Spleen (tissue), 11 donors: ENCODE results near the gene HRH1. TPM values are rescaled to one million over a fixed set of nuclear protein-coding genes. Genes with fewer than 3 reads are reported as not detected.

ENCODE experiments used
- DNase-seq: peaks from one replicate; pipeline ENCODE4 v3.0.0-alpha.2; 2020
- H3K27ac ChIP-seq, 8 donors: fragments of 200-600 bp; sonication (generic) in 7 of 8; 1 replicate in 4 of 8; 2 replicates in 4 of 8; pipeline versions ENCODE4 v1.5.0 to v1.8.0; 2016 to 2021; ENCODE audit warnings: inconsistent platforms in 4 of 8, mild to moderate bottlenecking in 4 of 8, moderate library complexity in 1 of 8
- H3K27me3 ChIP-seq, 7 donors: fragments of 200-600 bp; sonication (generic) in 6 of 7; replicated peaks in 1 of 7; 1 replicate in 4 of 7; 2 replicates in 3 of 7; pipeline versions ENCODE4 v1.5.0 to v1.8.0; 2016 to 2021; ENCODE audit warnings: inconsistent platforms in 3 of 7, mild to moderate bottlenecking in 1 of 7
- H3K36me3 ChIP-seq, 6 donors: fragments of 200-600 bp; sonication (generic) in 5 of 6; 1 replicate in 4 of 6; 2 replicates in 2 of 6; pipeline versions ENCODE4 v1.5.0 to v1.8.0; 2016 to 2021; ENCODE audit warnings: inconsistent platforms in 2 of 6
- H3K4me1 ChIP-seq, 6 donors: fragments of 200-600 bp; sonication (generic) in 5 of 6; 1 replicate in 3 of 6; 2 replicates in 3 of 6; pipeline versions ENCODE4 v1.5.0 to v1.8.0; 2016 to 2021; ENCODE audit warnings: inconsistent platforms in 3 of 6
- H3K4me3 ChIP-seq, 8 donors: fragments of 200-600 bp; sonication (generic) in 7 of 8; 1 replicate in 4 of 8; 2 replicates in 4 of 8; pipeline versions ENCODE4 v1.5.0 to v1.8.0; 2016 to 2021; ENCODE audit warnings: inconsistent platforms in 4 of 8, mild to moderate bottlenecking in 4 of 8, moderate library complexity in 2 of 8
- H3K9me3 ChIP-seq, 8 donors: fragments of 200-600 bp; sonication (generic) in 7 of 8; 1 replicate in 4 of 8; 2 replicates in 4 of 8; pipeline versions ENCODE4 v1.5.0 to v1.8.0; 2016 to 2021; ENCODE audit warnings: inconsistent platforms in 4 of 8
- CTCF ChIP-seq, 11 experiments: fragments of 200-600 bp in 7 of 11; fragments of 450-650 bp in 4 of 11; sonication (generic) in 4 of 11; IDR thresholded peaks in 8 of 11; conservative IDR thresholded peaks in 3 of 11; 1 replicate in 7 of 11; 2 replicates in 4 of 11; pipeline versions ENCODE4 v1.4.0 to v1.8.0; 2016 to 2021; ENCODE audit warnings: antibody characterized with exemption in 11 of 11, inconsistent platforms in 4 of 11, mild to moderate bottlenecking in 1 of 11
- POLR2A ChIP-seq, 3 donors: fragments of 450-650 bp; IDR thresholded peaks; one replicate each; pipeline ENCODE4 v1.5.1; 2017; ENCODE audit warnings: antibody characterized with exemption in 3 of 3, mild to moderate bottlenecking in 1 of 3
- POLR2AphosphoS5 ChIP-seq, 3 donors: sonication (generic); formaldehyde crosslinking; IDR thresholded peaks; one replicate each; pipeline ENCODE4 v1.5.1; 2017; ENCODE audit warnings: antibody characterized with exemption in 3 of 3
- WGBS, 5 donors: extraction: QIAGEN DNeasy Blood & Tissue Kit in 3 of 5; methylation state at CpG; one replicate each; pipeline versions ENCODE4 v1.1.5 to v1.1.7; 2013 to 2018; 5-methylcytosine and 5-hydroxymethylcytosine counted together
- intact Hi-C: fragments of 100-400 bp; cut with DNase I; formaldehyde crosslinking; loops from one replicate; pipeline ENCODE4 v1.15.0; 2023; ENCODE audit warnings: low total_unique reads
- polyA plus RNA-seq, 3 donors: library from polyadenylated mRNA; stranded (reverse); fragments of 200-250 nt; gene quantifications; one replicate each; pipeline ENCODE4 v1.2.1, GENCODE V29; 2013
- total RNA-seq, 7 donors: library from RNA; depleted of rRNA in 3 of 7; stranded (reverse); fragments of >200 nt in 3 of 7; fragmentation: NEBNext Ultra II Directional in 4 of 7; extraction: Animal tissue kit (Norgen Biotek cat#: 25700) in 4 of 7; gene quantifications; one replicate each; pipeline versions ENCODE4 v1.1.0 to v1.2.1, GENCODE V29; 2016 to 2021
- donor health status: healthy with polysubstance abuse.
- donor health status: DM: no; HTN: no; CAD: no; lungs with moderate emphysema.
- donor health status: DM: no; HTN: no; CAD: no.
- donor health status: Bipolar disorder and iron deficiency.
- donor health status: healthy.
- donor health status: DM: no; HTN: no; CAD: no.
- donor health status: DM: yes; HTN: yes; CAD: no.

The HRH1 gene
- total and polyA plus RNA-seq, 10 donors = 0.15 to 4.4 (median 1.8) TPM

GRCh38 chr3:11132861-11133260 is 21.4 kb upstream of the HRH1 start:
- no peak for TF ChIP-seq POLR2AphosphoS5 (IDR thresholded peaks at IDR 0.05)
- TF ChIP-seq POLR2A (IDR thresholded peaks at IDR 0.05) = no peak
- no peak for TF ChIP-seq CTCF (IDR thresholded peaks at IDR 0.05 in 8 of 11, conservative IDR thresholded peaks at IDR 0.05 in 3 of 11)
- Histone ChIP-seq H3K27ac (no peak overlapping the region), H3K9me3 (no peaks in the 10 kb centered on the region), H3K4me3 (no peak overlapping the region), H3K27me3 (no peaks in the 10 kb centered on the region), H3K4me1 (no peaks in the 10 kb centered on the region), H3K36me3 (no peaks in the 10 kb centered on the region)
- WGBS, 5 donors = 63 to 85% (median 78%) methylated on average over 4 of the region's 4 CpGs
- intact Hi-C loops = no loop called here
- DNase-seq = no peak

GRCh38 chr3:11134794-11135193 is 19.5 kb upstream of the HRH1 start:
- H3K4me3 ChIP-seq = no peak overlapping the region
- H3K36me3 ChIP-seq = no peaks in the 10 kb centered on the region
- no peaks in the 10 kb centered on the region for H3K9me3 ChIP-seq
- no peak overlapping the region for H3K27ac ChIP-seq
- no peaks in the 10 kb centered on the region for H3K27me3 ChIP-seq
- intact Hi-C loops = no loop called here
- H3K4me1 ChIP-seq = peaks cover 2 to 5% (median 4%) of the 10 kb centered on the region in 6 donors
- DNase-seq = no peak
- TF ChIP-seq POLR2AphosphoS5 (IDR thresholded peaks at IDR 0.05) = no peak
- WGBS, 5 donors = 59 to 78% (median 70%) methylated on average over 2 of the region's 2 CpGs

GRCh38 chr3:11136116-11136515 is 18.2 kb upstream of the HRH1 start:
- 71 to 89% (median 85%) methylated on average over 3 of the region's 3 CpGs for whole genome bisulfite sequencing, 5 donors
- Histone ChIP-seq H3K4me3 (no peak overlapping the region), H3K4me1 (peaks cover 7 to 17% (median 15%) of the 10 kb centered on the region in 6 donors), H3K36me3 (no peaks in the 10 kb centered on the region), H3K27me3 (peaks cover 0 to 4% (median 0%) of the 10 kb centered on the region in 7 donors), H3K27ac (no peak overlapping the region), H3K9me3 (no peaks in the 10 kb centered on the region)
- intact Hi-C loops = no loop called here
- TF ChIP-seq POLR2AphosphoS5 (IDR thresholded peaks at IDR 0.05) (no peak), POLR2A (IDR thresholded peaks at IDR 0.05) (no peak), CTCF (IDR thresholded peaks at IDR 0.05 in 8 of 11, conservative IDR thresholded peaks at IDR 0.05 in 3 of 11) (no peak)
- DNase-seq = no peak

- no peak for TF ChIP-seq POLR2A (IDR thresholded peaks at IDR 0.05)
- TF ChIP-seq POLR2AphosphoS5 (IDR thresholded peaks at IDR 0.05) = no peak
- no peak for TF ChIP-seq CTCF (IDR thresholded peaks at IDR 0.05 in 8 of 11, conservative IDR thresholded peaks at IDR 0.05 in 3 of 11)
- intact Hi-C loops = no loop called here
- 83 to 92% (median 88%) methylated on average over 22 of the region's 22 CpGs for WGBS, 5 donors
- Histone ChIP-seq H3K9me3 (no peaks in the 10 kb centered on the region), H3K4me3 (no peak overlapping the region), H3K27me3 (peaks cover 0 to 4% (median 0%) of the 10 kb centered on the region in 7 donors), H3K27ac (no peak overlapping the region), H3K36me3 (no peaks in the 10 kb centered on the region), H3K4me1 (peaks cover 7 to 17% (median 15%) of the 10 kb centered on the region in 6 donors)
- DNase-seq = no peak
Observed at GRCh38 chr3:11136830-11137626, 17.3 kb upstream of the HRH1 start.
